Endothelial cell (in vitro differentiated cells): ENCODE results near the gene RAC3. TPM values are rescaled to one million over a fixed set of nuclear protein-coding genes. Genes with fewer than 3 reads are reported as not detected.
A peak's percentile ranks its signal among the peaks of the same experiment; 100 is the strongest.

Experiments used
- DNase-seq: peaks from one replicate; pipeline ENCODE4 v3.0.0; 2021; ENCODE audit warnings: low spot score
- H3K27ac Mint-ChIP-seq: one replicate; pipeline ENCODE4 v1.8.0; 2021; ENCODE audit warnings: mixed read lengths, inconsistent platforms; ENCODE audit not compliant: unreplicated experiment
- H3K27me3 Mint-ChIP-seq: one replicate; pipeline ENCODE4 v1.8.0; 2021; ENCODE audit warnings: mild to moderate bottlenecking, moderate library complexity, mixed read lengths, inconsistent platforms; ENCODE audit not compliant: unreplicated experiment
- H3K36me3 Mint-ChIP-seq: one replicate; pipeline ENCODE4 v1.8.0; 2021; ENCODE audit warnings: mild to moderate bottlenecking, low read depth, mixed read lengths, inconsistent platforms; ENCODE audit not compliant: unreplicated experiment
- H3K4me1 Mint-ChIP-seq: one replicate; pipeline ENCODE4 v1.8.0; 2021; ENCODE audit warnings: mild to moderate bottlenecking, mixed read lengths, inconsistent platforms; ENCODE audit not compliant: unreplicated experiment
- H3K4me3 Mint-ChIP-seq: one replicate; pipeline ENCODE4 v1.8.0; 2021; ENCODE audit warnings: mild to moderate bottlenecking, mixed read lengths, inconsistent platforms; ENCODE audit not compliant: unreplicated experiment
- H3K9me3 Mint-ChIP-seq: one replicate; pipeline ENCODE4 v1.8.0; 2021; ENCODE audit warnings: mixed read lengths, inconsistent platforms; ENCODE audit not compliant: unreplicated experiment
- CTCF ChIP-seq: fragments of 200-600 bp; sonication (generic); IDR thresholded peaks from one replicate; pipeline ENCODE4 v1.5.0; 2021; ENCODE audit warnings: antibody characterized with exemption; ENCODE audit not compliant: unreplicated experiment
- total RNA-seq: library from RNA; stranded (reverse); fragmentation: NEBNext Ultra II Directional; extraction: Animal tissue kit (Norgen Biotek cat#: 25700); gene quantifications from one replicate; pipeline ENCODE4 v1.2.1, GENCODE V29; 2021; ENCODE audit not compliant: unreplicated experiment

RAC3 gene
- total RNA-seq, 1 donor from 2014 or later = 24.0 TPM

- H3K27me3 Mint-ChIP-seq = peaks cover 7% of the 10 kb centered on the region
- no peak overlapping the region for H3K27ac Mint-ChIP-seq
- no peak for TF ChIP-seq CTCF
- no peaks in the 10 kb centered on the region for H3K9me3 Mint-ChIP-seq
- H3K4me3 Mint-ChIP-seq = peak overlapping the region; percentile 81
- peaks cover 5% of the 10 kb centered on the region for H3K4me1 Mint-ChIP-seq
- H3K36me3 Mint-ChIP-seq = peaks cover 2% of the 10 kb centered on the region
- peak; percentile 33 for DNase-seq
These were observed 7.8 kb upstream of the RAC3 start for GRCh38 chr17:82023447-82024241.

- no peak for TF ChIP-seq CTCF
- Mint-ChIP-seq H3K27me3 (peaks cover 8% of the 10 kb centered on the region), H3K4me3 (no peak overlapping the region), H3K9me3 (no peaks in the 10 kb centered on the region), H3K27ac (no peak overlapping the region), H3K4me1 (peaks cover 8% of the 10 kb centered on the region), H3K36me3 (no peaks in the 10 kb centered on the region)
- DNase-seq = no peak
These were observed 6.6 kb upstream of the RAC3 start for GRCh38 chr17:82024859-82025258.

GRCh38 chr17:82025401-82026107 is 5.9 kb upstream of the RAC3 start:
- Mint-ChIP-seq H3K27ac (no peak overlapping the region), H3K27me3 (peaks cover 8% of the 10 kb centered on the region), H3K4me1 (peaks cover 8% of the 10 kb centered on the region), H3K9me3 (no peaks in the 10 kb centered on the region), H3K4me3 (no peak overlapping the region), H3K36me3 (no peaks in the 10 kb centered on the region)
- TF ChIP-seq CTCF = no peak
- DNase-seq = no peak

- H3K36me3 Mint-ChIP-seq = no peaks in the 10 kb centered on the region
- no peak for TF ChIP-seq CTCF
- H3K4me1 Mint-ChIP-seq = peaks cover 3% of the 10 kb centered on the region
- H3K27ac Mint-ChIP-seq = no peak overlapping the region
- peaks cover 11% of the 10 kb centered on the region for H3K27me3 Mint-ChIP-seq
- H3K4me3 Mint-ChIP-seq = no peak overlapping the region
- H3K9me3 Mint-ChIP-seq = no peaks in the 10 kb centered on the region
- DNase-seq = no peak
These were observed 3.2 kb upstream of the RAC3 start for GRCh38 chr17:82028246-82028645.

- no peak for DNase-seq
- no peak for TF ChIP-seq CTCF
- Mint-ChIP-seq H3K4me1 (peaks cover 3% of the 10 kb centered on the region), H3K4me3 (no peak overlapping the region), H3K27me3 (peaks cover 11% of the 10 kb centered on the region), H3K36me3 (no peaks in the 10 kb centered on the region), H3K27ac (no peak overlapping the region), H3K9me3 (no peaks in the 10 kb centered on the region)
These were observed 2.5 kb upstream of the RAC3 start for GRCh38 chr17:82028966-82029365.
